ENCODE measurements around the gene CHMP3. TPM values are rescaled to one million over a fixed set of nuclear protein-coding genes. Genes with fewer than 3 reads are reported as not detected.
"Not testable (repeated sequence)": the region's sequence is repeated elsewhere in the genome, so short reads cannot be mapped to it uniquely, and the experiment has no call there.

CHMP3 gene
- total RNA-seq, 4 donors from 2014 or later, result 104 to 139 (median 122) TPM

GRCh38 chr2:86544278-86545099 lies 18.8 kb downstream of the CHMP3 start:
- not testable (repeated sequence) for H3K4me1 ChIP-seq, H3K4me3 ChIP-seq, H3K27ac ChIP-seq, H3K27me3 ChIP-seq, DNase-seq
- Histone ChIP-seq H3K9me3 (peaks cover 0 to 21% (median 0%) of the 10 kb centered on the region in 4 donors), H3K36me3 (peaks cover 0 to 23% (median 0%) of the 10 kb centered on the region in 3 donors)

- H3K4me1 ChIP-seq, result no peaks in the 10 kb centered on the region
- DNase-seq, result no peak
- TF ChIP-seq POLR2A (IDR thresholded peaks at IDR 0.05) (no peak), CTCF (IDR thresholded peaks at IDR 0.05) (no peak)
- no peak overlapping the region for H3K4me3 ChIP-seq
- peaks cover 0 to 16% (median 0%) of the 10 kb centered on the region in 3 donors for H3K36me3 ChIP-seq
- H3K27ac ChIP-seq, result no peak overlapping the region
- peaks cover 0 to 14% (median 0%) of the 10 kb centered on the region in 4 donors for H3K9me3 ChIP-seq
- H3K27me3 ChIP-seq, result no peaks in the 10 kb centered on the region
Measured at GRCh38 chr2:86543793-86544192, 19.4 kb downstream of the CHMP3 start.

GRCh38 chr2:86543335-86543734 lies 19.9 kb downstream of the CHMP3 start:
- Histone ChIP-seq H3K27ac (no peak overlapping the region), H3K9me3 (peaks cover 0 to 11% (median 0%) of the 10 kb centered on the region in 4 donors), H3K4me3 (no peak overlapping the region), H3K4me1 (no peaks in the 10 kb centered on the region), H3K27me3 (no peaks in the 10 kb centered on the region), H3K36me3 (peaks cover 0 to 12% (median 0%) of the 10 kb centered on the region in 3 donors)
- DNase-seq, result no peak
- TF ChIP-seq CTCF (IDR thresholded peaks at IDR 0.05) (no peak), POLR2A (IDR thresholded peaks at IDR 0.05) (no peak)

GRCh38 chr2:86542814-86543213 lies 20.4 kb downstream of the CHMP3 start:
- H3K4me3 ChIP-seq, result no peak overlapping the region
- TF ChIP-seq CTCF (IDR thresholded peaks at IDR 0.05) (no peak), POLR2A (IDR thresholded peaks at IDR 0.05) (no peak)
- H3K36me3 ChIP-seq, result peaks cover 0 to 9% (median 0%) of the 10 kb centered on the region in 3 donors
- no peaks in the 10 kb centered on the region for H3K27me3 ChIP-seq
- H3K27ac ChIP-seq, result no peak overlapping the region
- DNase-seq, result no peak
- H3K4me1 ChIP-seq, result no peaks in the 10 kb centered on the region
- peaks cover 0 to 11% (median 0%) of the 10 kb centered on the region in 4 donors for H3K9me3 ChIP-seq

GRCh38 chr2:86541334-86541733 lies 21.9 kb downstream of the CHMP3 start:
- peaks cover 0 to 7% (median 0%) of the 10 kb centered on the region in 4 donors for H3K9me3 ChIP-seq
- no peak overlapping the region for H3K4me3 ChIP-seq
- H3K4me1 ChIP-seq, result no peaks in the 10 kb centered on the region
- no peak for TF ChIP-seq POLR2A (IDR thresholded peaks at IDR 0.05)
- no peak for TF ChIP-seq CTCF (IDR thresholded peaks at IDR 0.05)
- H3K27me3 ChIP-seq, result no peaks in the 10 kb centered on the region
- DNase-seq, result no peak
- H3K36me3 ChIP-seq, result peaks cover 0 to 9% (median 0%) of the 10 kb centered on the region in 3 donors
- H3K27ac ChIP-seq, result no peak overlapping the region

- H3K4me3 ChIP-seq, result no peak overlapping the region
- H3K9me3 ChIP-seq, result no peaks in the 10 kb centered on the region
- DNase-seq, result no peak
- H3K4me1 ChIP-seq, result no peaks in the 10 kb centered on the region
- no peak for TF ChIP-seq POLR2A (IDR thresholded peaks at IDR 0.05)
- TF ChIP-seq CTCF (IDR thresholded peaks at IDR 0.05), result no peak
- H3K27ac ChIP-seq, result no peak overlapping the region
- H3K36me3 ChIP-seq, result peaks cover 0 to 6% (median 0%) of the 10 kb centered on the region in 3 donors
- H3K27me3 ChIP-seq, result no peaks in the 10 kb centered on the region
Measured at GRCh38 chr2:86533589-86533988, 29.7 kb downstream of the CHMP3 start.

Data from Peyer's patch (tissue), 4 donors.